Stomach (tissue), 4 donors: ENCODE measurements around the gene KNOP1.

Experiments used
- CTCF ChIP-seq, 7 experiments: fragments of 450-650 bp in 4 of 7; fragments of 200-600 bp in 3 of 7; sonication (generic) in 3 of 7; IDR thresholded peaks; one replicate each; pipeline ENCODE4 v1.5.1; 2016 to 2019; ENCODE audit warnings: antibody characterized with exemption in 7 of 7, control low read depth in 2 of 7, mild to moderate bottlenecking in 1 of 7
- POLR2AphosphoS5 ChIP-seq, 3 donors: sonication (generic); formaldehyde crosslinking; IDR thresholded peaks; one replicate each; pipeline ENCODE4 v1.6.1; 2016; ENCODE audit warnings: antibody characterized with exemption in 3 of 3

- TF ChIP-seq CTCF (IDR thresholded peaks at IDR 0.05) (no peak), POLR2AphosphoS5 (IDR thresholded peaks at IDR 0.05) (no peak)
Measured at GRCh38 chr16:19711643-19712042, 6.4 kb downstream of the KNOP1 start.
